ENCODE data around the gene F7.
"Not testable (repeated sequence)": the region's sequence is repeated elsewhere in the genome, so short reads cannot be mapped to it uniquely, and the experiment has no call there.

The F7 gene

DNA sequence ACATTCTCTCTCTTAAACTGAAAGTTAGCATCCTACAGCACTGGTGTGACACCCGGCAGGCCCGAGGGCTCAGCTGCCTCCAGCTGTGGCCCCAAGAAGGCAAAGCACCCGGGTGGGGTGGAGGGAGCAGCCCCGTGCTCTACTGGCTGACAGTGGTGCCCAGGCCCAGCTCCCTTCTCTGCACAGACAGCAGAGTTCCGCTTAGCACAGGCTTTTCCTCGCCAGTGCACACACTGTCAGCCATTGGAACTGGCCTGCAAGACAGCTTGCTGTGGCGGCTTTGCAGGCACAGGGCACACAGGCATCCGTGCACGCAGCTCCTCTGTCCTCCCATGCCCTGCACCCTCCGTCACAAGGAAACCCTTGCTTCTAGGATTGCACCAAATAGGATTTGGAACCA lies 3.3 kb upstream of the F7 start:
- not testable (repeated sequence) for DNase-seq (ENCODE audit: low spot score)

DNA sequence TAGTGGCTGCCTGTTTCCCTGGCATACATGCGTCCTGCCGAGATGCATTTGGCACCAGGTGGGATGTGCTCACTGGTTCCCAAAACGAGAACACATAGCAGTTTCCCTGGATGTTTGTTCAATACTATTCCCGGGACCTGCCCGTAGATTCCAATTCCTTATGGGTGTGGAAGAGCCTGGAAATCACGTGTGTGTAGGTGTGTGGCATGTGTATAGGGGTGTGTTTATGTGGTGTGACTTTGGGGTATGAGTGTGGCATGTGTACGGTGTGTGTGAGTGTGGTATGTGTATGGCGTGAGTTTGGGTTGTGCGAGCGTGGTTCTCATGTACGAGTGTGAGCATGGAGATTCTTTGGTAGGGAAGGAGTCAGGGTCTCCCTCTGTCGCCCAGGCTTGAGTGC lies 2.9 kb upstream of the F7 start:
- no peak for DNase-seq (ENCODE audit: low spot score)

DNA sequence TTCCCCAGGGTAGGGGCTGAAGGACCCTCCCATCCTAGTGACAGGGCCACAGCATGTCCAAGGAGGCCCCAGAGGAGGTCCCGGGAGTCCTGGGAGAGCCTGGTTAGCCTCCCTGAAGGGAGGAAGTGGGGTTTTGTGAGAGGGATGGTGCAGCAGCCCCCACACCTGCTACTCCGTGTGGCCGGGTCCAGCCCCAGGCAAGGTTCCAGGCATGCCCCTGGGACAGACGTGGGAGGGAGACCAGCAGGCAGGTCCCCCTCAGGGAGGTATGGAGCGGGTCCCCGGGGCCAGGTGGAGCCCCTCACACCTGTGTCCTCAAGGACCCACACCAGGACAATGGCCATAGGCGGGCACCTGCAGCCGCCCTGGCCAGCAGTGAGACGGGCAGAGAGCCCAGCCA lies 1.9 kb upstream of the F7 start:
- no peak for DNase-seq (ENCODE audit: low spot score)

DNA sequence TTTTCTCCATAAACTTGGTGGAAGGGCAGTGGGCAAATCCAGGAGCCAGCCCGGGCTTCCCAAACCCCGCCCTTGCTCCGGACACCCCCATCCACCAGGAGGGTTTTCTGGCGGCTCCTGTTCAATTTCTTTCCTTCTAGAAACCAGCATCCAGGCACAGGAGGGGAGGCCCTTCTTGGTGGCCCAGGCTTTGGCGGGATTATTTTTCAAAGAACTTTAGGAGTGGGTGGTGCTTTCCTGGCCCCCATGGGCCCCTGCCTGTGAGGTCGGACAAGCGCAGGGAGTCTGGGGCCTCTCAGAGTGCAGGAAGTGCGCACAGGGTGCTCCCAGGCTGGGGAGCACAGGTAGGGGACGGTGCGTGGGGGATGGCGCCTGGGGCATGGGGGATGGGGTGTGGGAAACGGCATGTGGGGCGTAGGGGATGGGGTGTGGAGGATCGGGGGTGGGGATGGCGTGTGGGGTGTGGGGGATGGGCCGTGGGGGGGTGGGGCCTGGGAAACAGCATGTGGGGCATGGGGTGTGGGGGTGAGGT lies 396 bp downstream of the F7 start:
- DNase-seq (ENCODE audit: low spot score), result no peak

- DNase-seq (ENCODE audit: low spot score), result no peak
These were observed 1.2 kb downstream of the F7 start for GRCh38 chr13:113106711-113107351.

DNA sequence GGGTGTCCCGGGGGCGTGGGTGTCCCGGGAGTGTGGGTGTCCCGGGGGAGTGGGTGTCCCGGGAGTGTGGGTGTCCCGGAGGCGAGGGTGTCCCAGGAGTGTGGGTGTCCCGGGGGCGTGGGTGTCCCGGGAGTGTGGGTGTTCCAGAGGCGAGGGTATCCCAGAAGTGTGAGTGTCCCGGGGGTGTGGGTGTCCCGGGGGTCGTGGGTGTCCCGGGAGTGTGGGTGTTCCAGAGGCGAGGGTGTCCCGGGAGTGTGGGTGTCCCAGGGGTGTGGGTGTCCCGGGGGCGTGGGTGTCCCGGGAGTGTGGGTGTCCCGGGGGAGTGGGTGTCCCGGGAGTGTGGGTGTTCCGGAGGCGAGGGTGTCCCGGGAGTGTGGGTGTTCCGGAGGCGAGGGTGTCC lies 2.9 kb downstream of the F7 start:
- DNase-seq (ENCODE audit: low spot score), result not testable (repeated sequence)

DNA sequence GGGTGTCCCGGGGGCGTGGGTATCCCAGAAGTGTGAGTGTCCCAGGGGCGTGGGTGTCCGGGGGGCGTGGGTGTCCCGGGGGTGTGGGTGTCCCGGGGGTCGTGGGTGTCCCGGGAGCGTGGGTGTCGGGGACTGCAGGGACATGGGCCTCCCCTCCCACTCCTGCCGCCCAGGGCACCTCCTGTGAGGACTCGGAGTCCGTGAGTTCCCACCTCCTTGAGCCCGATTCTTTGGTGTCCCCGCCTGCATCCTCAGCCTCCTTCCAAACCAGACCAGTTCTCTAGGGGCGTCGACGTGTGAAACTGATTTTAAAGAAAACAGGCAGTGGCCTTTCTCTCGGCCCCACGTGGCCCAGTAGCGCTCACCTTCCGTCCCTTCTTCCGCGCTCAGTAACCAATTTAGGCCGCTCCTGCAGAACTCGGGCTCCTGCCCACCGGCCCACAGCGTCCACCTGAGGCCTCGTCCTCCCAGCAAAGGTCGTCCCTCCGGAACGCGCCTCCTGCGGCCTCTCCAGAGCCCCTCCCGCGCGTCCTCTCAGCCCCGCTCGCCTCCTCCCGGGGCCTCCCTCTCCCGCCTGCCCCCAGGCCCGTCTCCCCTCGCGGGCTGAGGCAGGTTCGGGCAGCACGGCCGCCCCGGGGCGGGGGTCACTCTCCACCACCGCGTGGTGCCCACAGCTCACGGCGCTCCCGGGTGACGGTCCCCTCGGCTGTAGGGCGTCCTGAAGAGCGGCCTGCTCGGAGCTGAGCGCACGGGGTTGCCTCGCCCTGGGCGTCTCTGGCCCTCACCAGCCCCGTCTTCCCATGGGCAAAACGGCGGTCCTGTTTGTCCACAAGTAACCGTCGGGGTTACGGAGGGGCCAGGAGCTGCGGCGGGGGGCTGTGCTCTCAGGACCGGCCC lies 3.8 kb downstream of the F7 start:
- DNase-seq (ENCODE audit: low spot score), result no peak

DNA sequence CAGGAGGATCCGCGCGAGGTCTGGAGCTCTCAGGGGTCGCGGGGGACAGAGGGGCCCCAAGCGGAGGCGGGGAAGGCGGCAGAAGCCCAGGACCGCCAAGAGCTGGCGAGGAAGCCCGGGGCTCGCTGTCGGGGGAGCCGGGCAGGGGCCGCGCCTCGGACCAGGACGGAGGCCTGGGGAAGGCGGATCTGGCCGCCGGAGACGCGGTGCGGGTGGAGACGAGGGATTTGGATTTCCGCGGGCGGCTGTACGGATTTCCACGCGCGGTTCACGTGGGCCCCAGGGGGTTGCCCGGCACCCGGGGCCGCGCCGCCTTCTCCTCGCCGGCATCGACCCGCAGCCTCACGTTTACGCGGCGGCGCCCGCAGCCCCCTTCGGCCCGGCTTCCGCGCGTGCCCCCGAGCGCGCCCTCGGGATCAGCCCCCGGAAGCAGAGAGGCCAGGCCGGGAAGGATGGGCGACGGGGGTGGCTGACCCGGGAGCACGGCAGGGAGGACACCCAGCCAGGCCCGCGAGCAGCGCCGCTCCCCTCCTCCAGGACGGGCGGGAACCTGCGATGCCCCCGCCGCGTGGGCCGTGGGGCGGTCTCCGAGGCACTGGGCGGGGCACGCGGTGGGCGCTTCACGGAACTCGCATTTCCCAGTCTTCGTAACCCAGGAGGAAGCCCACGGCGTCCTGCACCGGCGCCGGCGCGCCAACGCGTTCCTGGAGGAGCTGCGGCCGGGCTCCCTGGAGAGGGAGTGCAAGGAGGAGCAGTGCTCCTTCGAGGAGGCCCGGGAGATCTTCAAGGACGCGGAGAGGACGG lies 4.7 kb downstream of the F7 start:
- no peak for DNase-seq (ENCODE audit: low spot score)

GRCh38 chr13:113110852-113111315 lies 5.3 kb downstream of the F7 start:
- DNase-seq (ENCODE audit: low spot score), result no peak

DNA sequence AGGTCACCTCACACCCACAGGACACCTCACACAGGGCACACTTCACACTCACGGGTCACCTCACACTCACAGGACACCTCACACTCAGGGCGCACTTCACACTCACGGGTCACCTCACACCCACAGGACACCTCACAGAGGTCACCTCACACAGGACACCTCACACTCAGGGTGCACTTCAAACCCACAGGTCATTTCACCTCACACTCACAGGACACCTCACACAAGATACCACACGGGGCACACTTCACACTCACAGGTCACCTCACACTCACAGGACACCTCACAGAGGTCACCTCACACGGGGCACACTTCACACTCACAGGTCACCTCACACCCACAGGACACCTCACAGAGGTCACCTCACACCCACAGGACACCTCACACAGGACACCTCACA lies 6.2 kb downstream of the F7 start:
- DNase-seq (ENCODE audit: low spot score), result not testable (repeated sequence)

DNA sequence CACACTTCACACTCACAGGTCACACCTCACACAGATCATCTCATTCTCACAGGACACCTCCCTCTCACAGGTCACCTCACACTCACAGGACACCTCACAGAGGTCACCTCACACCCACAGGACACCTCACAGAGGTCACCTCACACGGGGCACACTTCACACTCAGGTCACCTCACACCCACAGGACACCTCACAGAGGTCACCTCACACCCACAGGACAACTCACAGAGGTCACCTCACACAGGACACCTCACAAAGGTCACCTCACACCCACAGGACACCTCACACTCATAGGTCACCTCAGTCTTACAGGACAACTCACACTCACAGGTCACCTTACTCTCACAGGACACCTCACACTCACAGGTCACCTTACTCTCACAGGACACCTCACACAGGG lies 6.9 kb downstream of the F7 start:
- not testable (repeated sequence) for DNase-seq (ENCODE audit: low spot score)

GRCh38 chr13:113112893-113113845 lies 7.6 kb downstream of the F7 start:
- no peak for DNase-seq (ENCODE audit: low spot score)

DNA sequence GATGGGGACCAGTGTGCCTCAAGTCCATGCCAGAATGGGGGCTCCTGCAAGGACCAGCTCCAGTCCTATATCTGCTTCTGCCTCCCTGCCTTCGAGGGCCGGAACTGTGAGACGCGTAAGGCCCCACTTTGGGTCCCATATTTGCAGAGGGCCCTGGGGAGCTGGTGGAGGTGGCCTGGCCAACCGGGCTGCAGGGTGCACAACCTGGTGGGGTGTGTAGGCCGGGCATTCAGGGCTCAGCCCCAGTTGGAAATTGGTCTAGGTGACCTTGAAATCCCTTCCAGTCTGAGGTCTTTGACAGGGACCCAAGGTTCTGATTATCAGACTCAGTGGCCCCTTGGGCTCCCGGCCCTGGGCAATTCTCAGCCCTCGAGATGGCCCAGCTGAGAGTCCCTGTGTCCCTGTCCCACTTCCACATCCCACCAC lies 8.3 kb downstream of the F7 start:
- no peak for DNase-seq (ENCODE audit: low spot score)

DNA sequence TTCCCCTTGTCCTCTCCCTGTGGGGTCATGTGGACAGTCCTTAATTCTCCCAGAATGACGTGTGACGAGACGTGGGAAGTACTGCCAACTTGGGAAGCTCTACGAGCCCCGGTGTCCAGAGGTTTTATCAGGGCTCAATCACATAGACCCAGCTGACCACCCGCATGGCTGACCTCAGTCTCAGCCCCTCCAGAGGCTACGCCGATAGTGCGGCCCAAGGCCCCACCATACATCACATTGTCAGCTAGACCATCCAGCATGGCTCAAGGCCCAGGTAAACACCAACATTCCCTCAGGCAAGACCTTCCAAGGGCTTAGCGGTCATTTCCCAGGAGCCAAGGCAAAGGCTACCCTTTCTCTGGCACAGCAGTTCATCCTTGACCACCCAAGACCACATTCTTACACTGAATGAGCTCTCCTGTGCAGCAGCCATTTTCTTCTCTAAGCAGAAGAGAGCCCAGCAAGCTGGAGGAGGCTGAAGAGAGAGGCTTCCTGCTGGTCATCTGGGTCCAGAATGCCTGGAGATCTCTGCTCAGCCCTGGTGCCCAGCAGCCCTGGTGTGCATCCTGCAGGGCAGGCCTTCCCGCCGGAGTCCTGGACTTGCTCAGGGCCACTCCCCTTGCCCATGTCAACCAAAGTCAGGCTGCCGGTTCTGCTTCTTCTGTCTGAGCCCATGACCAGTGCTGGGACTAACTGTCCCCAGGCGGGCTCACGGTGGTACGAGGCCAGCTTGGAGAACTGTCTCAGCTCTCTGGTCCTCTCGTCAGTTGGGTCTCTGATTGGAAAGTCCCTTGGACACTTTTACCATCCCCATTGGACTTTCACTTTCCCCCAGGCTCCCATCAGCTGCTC lies 9.1 kb downstream of the F7 start:
- no peak for DNase-seq (ENCODE audit: low spot score)

DNA sequence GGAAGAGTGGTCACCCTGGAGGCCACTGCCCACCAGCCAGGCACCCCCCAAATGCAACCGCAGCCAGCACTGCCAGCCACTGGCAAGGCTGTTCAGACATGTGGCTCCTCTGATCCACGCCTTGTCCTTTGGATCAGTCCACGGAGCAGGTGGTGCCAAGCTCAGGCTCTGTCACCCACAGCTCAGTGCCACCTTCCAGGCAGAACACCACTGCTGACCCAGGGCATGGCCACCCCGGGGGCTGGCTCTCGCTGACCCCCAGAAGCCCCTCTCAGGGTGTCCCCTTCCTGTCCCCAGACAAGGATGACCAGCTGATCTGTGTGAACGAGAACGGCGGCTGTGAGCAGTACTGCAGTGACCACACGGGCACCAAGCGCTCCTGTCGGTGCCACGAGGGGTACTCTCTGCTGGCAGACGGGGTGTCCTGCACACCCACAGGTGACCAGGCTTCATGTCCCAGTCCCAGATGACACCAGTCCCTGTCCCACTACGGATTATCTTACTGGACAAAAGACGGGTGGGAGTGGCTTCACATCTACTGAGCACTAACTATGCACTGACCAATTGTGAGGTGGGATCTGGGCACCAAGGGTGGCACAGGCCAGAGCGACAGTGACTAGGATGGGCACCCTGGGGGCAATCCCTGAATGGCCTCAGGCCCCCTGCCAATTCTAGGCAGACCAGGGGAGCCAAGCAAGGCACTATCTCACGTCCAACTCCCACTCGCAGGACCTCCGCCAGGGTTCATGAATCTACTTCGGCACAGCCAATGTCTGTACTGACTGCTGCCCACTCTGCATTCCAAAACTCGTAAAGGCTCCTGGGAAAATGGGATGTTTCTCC lies 10.0 kb downstream of the F7 start:
- DNase-seq (ENCODE audit: low spot score), result no peak

DNA sequence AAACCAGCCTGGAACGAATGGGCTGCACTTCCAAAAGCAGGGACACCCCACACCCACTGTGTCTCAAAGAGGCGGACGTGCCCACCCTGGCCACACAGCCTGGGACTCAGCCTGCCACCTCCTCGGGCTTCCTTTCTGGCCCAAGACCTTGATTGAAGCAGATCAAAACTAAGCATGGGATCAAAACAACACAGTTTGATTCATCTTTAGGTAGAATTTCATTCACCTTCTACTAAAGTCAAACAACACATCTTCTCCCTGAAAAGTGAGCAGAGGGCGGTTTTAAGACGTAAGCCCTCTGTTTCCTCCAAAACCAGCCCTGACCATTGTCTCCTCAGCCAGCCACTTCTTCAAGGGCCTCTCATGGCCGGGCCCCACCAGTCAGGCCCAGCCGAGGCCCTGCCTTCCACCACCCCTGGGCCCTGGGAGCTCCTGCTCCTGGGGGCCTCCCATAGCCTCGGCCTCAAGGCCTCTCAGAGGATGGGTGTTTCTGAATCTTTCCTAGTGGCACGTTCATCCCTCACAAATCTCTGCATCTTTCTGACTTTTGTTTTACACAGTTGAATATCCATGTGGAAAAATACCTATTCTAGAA lies 10.7 kb downstream of the F7 start:
- DNase-seq (ENCODE audit: low spot score), result no peak

DNA sequence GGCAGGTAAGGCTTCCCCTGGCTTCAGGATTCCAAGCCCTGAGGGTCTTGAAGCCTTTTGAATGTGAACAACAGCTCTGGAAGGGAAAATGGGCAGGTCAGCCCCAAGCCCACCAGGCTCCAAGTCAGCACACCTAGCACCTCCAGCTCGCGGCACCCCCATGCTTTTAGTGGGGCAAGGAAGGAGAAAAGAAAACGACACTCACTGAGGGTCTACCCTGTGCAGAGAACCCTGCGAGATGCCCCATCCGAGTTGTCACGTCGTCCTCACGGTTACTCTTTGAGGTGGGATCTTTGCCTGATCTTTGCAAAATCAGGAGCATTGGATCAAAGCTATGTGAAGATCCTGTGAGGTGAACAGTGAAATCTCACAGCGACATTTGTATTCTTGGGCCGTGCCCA lies 11.3 kb downstream of the F7 start:
- no peak for DNase-seq (ENCODE audit: low spot score)

- no peak for DNase-seq (ENCODE audit: low spot score)
These were observed 11.8 kb downstream of the F7 start for GRCh38 chr13:113117335-113117872.

DNA sequence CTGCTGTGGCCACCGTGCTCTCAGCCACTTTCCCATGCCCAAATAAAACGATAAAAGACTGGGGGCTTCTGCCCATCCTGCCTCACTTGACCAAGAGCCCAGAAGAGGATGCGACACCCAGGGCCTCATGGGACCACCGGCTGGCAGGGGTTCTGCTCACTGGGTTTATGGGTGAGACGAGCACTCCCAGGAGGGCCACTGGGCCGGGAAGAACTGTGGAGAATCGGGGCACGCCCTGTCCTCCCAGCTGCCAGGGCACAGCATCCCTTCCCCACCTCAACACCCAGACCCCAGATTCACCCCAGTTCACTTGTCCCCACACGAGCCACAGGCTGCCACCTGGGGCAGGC lies 12.3 kb downstream of the F7 start:
- DNase-seq (ENCODE audit: low spot score), result no peak
